Vagina (tissue), 2 donors: ENCODE measurements around the gene ARID2. TPM values are rescaled to one million over a fixed set of nuclear protein-coding genes. Genes with fewer than 3 reads are reported as not detected.

Experiments
- DNase-seq, 2 donors: peaks; one replicate each; pipeline ENCODE4 v3.0.0-alpha.2; 2017; ENCODE audit errors: extremely low spot score in 2 of 2
- H3K27ac ChIP-seq: fragments of 200-600 bp; sonication (generic); one replicate; pipeline ENCODE4 v1.5.1; 2019
- H3K27me3 ChIP-seq: fragments of 200-600 bp; sonication (generic); one replicate; pipeline ENCODE4 v1.5.1; 2019
- H3K36me3 ChIP-seq, 2 donors: fragments of 200-600 bp; sonication (generic); one replicate each; pipeline ENCODE4 v1.5.1; 2017 to 2019
- H3K4me1 ChIP-seq: fragments of 200-600 bp; sonication (generic); one replicate; pipeline ENCODE4 v1.5.1; 2019
- H3K4me3 ChIP-seq, 2 donors: fragments of 200-600 bp; sonication (generic); 1 replicate in 1 of 2; 2 replicates in 1 of 2; pipeline ENCODE4 v1.5.1; 2016 to 2019
- H3K9me3 ChIP-seq: fragments of 200-600 bp; sonication (generic); one replicate; pipeline ENCODE4 v1.5.1; 2019
- CTCF ChIP-seq, 3 experiments: fragments of 450-650 bp in 2 of 3; fragments of 200-600 bp in 1 of 3; sonication (generic) in 1 of 3; IDR thresholded peaks; one replicate each; pipeline ENCODE4 v1.5.1; 2017 to 2019; ENCODE audit warnings: antibody characterized with exemption in 3 of 3, mild to moderate bottlenecking in 2 of 3, moderate library complexity in 2 of 3
- POLR2A ChIP-seq, 2 donors: fragments of 450-650 bp; IDR thresholded peaks; one replicate each; pipeline ENCODE4 v1.6.1; 2017; ENCODE audit warnings: antibody characterized with exemption in 2 of 2, mild to moderate bottlenecking in 2 of 2, moderate library complexity in 2 of 2
- POLR2AphosphoS5 ChIP-seq, 2 donors: sonication (generic); formaldehyde crosslinking; IDR thresholded peaks; one replicate each; pipeline ENCODE4 v1.9.0; 2017; ENCODE audit warnings: antibody characterized with exemption in 2 of 2, mild to moderate bottlenecking in 2 of 2, low read depth in 1 of 2; ENCODE audit not compliant: insufficient read depth in 1 of 2
- intact Hi-C: fragments of 100-400 bp; cut with DNase I; formaldehyde crosslinking; loops from one replicate; pipeline ENCODE4 v1.15.1; 2023
- total RNA-seq: library from RNA; depleted of rRNA; stranded (reverse); fragments of >200 nt; gene quantifications from one replicate; pipeline ENCODE4 v1.2.3, GENCODE V29; 2016

ARID2 gene
- total RNA-seq, 1 donor from 2014 or later = 39.0 TPM

GRCh38 chr12:45757172-45757571 lies 27.7 kb downstream of the ARID2 start:
- Histone ChIP-seq H3K36me3 (no peaks in the 10 kb centered on the region), H3K27me3 (no peaks in the 10 kb centered on the region), H3K9me3 (no peaks in the 10 kb centered on the region), H3K27ac (no peak overlapping the region), H3K4me3 (no peak overlapping the region), H3K4me1 (no peaks in the 10 kb centered on the region)
- intact Hi-C loops = no loop called here
- no peak for DNase-seq
- TF ChIP-seq CTCF (IDR thresholded peaks at IDR 0.05) (no peak), POLR2AphosphoS5 (IDR thresholded peaks at IDR 0.05; ENCODE audit: insufficient read depth in 1 of 2, low read depth in 1 of 2) (no peak), POLR2A (IDR thresholded peaks at IDR 0.05) (no peak)

DNA sequence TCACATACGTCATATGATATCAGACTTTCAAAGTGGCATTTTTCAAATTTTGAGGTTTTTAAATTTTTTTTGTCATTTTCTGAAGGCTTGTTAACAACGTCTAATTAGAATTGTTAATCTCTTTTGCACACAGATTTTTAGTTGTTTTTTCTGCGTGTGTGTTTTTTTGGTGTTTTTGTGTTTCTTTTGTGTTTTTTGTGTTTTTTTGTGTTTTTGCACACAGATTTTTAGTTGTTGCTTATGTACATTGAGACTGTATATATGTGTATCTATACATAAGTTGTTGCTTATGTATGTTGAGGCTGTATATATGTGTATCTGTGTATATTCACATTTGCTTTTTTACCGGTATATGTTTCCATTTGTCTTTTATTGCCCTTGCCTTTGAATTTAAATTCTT lies 30.8 kb downstream of the ARID2 start:
- no peak for DNase-seq
- H3K27me3 ChIP-seq = no peaks in the 10 kb centered on the region
- no peaks in the 10 kb centered on the region for H3K4me1 ChIP-seq
- intact Hi-C loops = no loop called here
- no peaks in the 10 kb centered on the region for H3K9me3 ChIP-seq
- H3K27ac ChIP-seq = no peak overlapping the region
- H3K4me3 ChIP-seq = no peak overlapping the region
- TF ChIP-seq POLR2A (IDR thresholded peaks at IDR 0.05) (no peak), CTCF (IDR thresholded peaks at IDR 0.05) (no peak), POLR2AphosphoS5 (IDR thresholded peaks at IDR 0.05; ENCODE audit: insufficient read depth in 1 of 2, low read depth in 1 of 2) (no peak)
- H3K36me3 ChIP-seq = no peaks in the 10 kb centered on the region

- Histone ChIP-seq H3K9me3 (no peaks in the 10 kb centered on the region), H3K36me3 (no peaks in the 10 kb centered on the region), H3K27me3 (no peaks in the 10 kb centered on the region), H3K27ac (no peak overlapping the region), H3K4me1 (no peaks in the 10 kb centered on the region), H3K4me3 (no peak overlapping the region)
- intact Hi-C loops = no loop called here
- DNase-seq = no peak
- no peak for TF ChIP-seq CTCF (IDR thresholded peaks at IDR 0.05)
- TF ChIP-seq POLR2A (IDR thresholded peaks at IDR 0.05) = no peak
- TF ChIP-seq POLR2AphosphoS5 (IDR thresholded peaks at IDR 0.05; ENCODE audit: insufficient read depth in 1 of 2, low read depth in 1 of 2) = no peak
Measured at GRCh38 chr12:45762185-45763110, 32.9 kb downstream of the ARID2 start.

- Histone ChIP-seq H3K36me3 (no peaks in the 10 kb centered on the region), H3K4me3 (no peak overlapping the region), H3K27ac (no peak overlapping the region), H3K27me3 (no peaks in the 10 kb centered on the region), H3K9me3 (no peaks in the 10 kb centered on the region), H3K4me1 (no peaks in the 10 kb centered on the region)
- intact Hi-C loops = no loop called here
- DNase-seq = no peak
- no peak for TF ChIP-seq CTCF (IDR thresholded peaks at IDR 0.05)
- no peak for TF ChIP-seq POLR2A (IDR thresholded peaks at IDR 0.05)
- no peak for TF ChIP-seq POLR2AphosphoS5 (IDR thresholded peaks at IDR 0.05; ENCODE audit: insufficient read depth in 1 of 2, low read depth in 1 of 2)
Measured at GRCh38 chr12:45763381-45763780, 33.9 kb downstream of the ARID2 start.

- DNase-seq = no peak
- H3K4me3 ChIP-seq = no peak overlapping the region
- no peaks in the 10 kb centered on the region for H3K9me3 ChIP-seq
- H3K27me3 ChIP-seq = no peaks in the 10 kb centered on the region
- TF ChIP-seq POLR2AphosphoS5 (IDR thresholded peaks at IDR 0.05; ENCODE audit: insufficient read depth in 1 of 2, low read depth in 1 of 2) (no peak), POLR2A (IDR thresholded peaks at IDR 0.05) (no peak), CTCF (IDR thresholded peaks at IDR 0.05) (no peak)
- H3K27ac ChIP-seq = no peak overlapping the region
- no peaks in the 10 kb centered on the region for H3K4me1 ChIP-seq
- H3K36me3 ChIP-seq = no peaks in the 10 kb centered on the region
- intact Hi-C loops = no loop called here
Measured at GRCh38 chr12:45768194-45768593, 38.7 kb downstream of the ARID2 start.
